Neutrophil (primary cell): ENCODE results near the gene TNNC1.

Experiments
- H3K27ac ChIP-seq: fragments of 200-600 bp; sonication (generic); 2 replicates; pipeline ENCODE4 v1.5.1; 2016; ENCODE audit warnings: mild to moderate bottlenecking, moderate library complexity
- H3K27me3 ChIP-seq: fragments of 200-600 bp; sonication (generic); 2 replicates; pipeline ENCODE4 v1.6.0; 2016; ENCODE audit warnings: mild to moderate bottlenecking
- H3K36me3 ChIP-seq: fragments of 200-600 bp; sonication (generic); 2 replicates; pipeline ENCODE4 v1.5.1; 2017
- H3K4me1 ChIP-seq, 2 experiments: fragments of 200-600 bp in 1 of 2; sonication (generic) in 1 of 2; 1 replicate in 1 of 2; 2 replicates in 1 of 2; pipeline versions ENCODE4 v1.5.1 to v1.6.1; 2013 to 2016; ENCODE audit warnings: low read depth in 1 of 2, low read length in 1 of 2, mild to moderate bottlenecking in 1 of 2, moderate library complexity in 1 of 2; ENCODE audit not compliant: control insufficient read depth in 1 of 2, insufficient read depth in 1 of 2
- H3K4me3 ChIP-seq, 2 experiments: fragments of 200-600 bp in 1 of 2; sonication (generic) in 1 of 2; 1 replicate in 1 of 2; 2 replicates in 1 of 2; pipeline ENCODE4 v1.5.1; 2013 to 2016; ENCODE audit warnings: low read depth in 1 of 2, low read length in 1 of 2, mild to moderate bottlenecking in 1 of 2, moderate library complexity in 1 of 2
- H3K9me3 ChIP-seq: fragments of 200-600 bp; sonication (generic); 2 replicates; pipeline ENCODE4 v1.5.1; 2016
- TF ChIP-seq, protein P1 (sequence below): fragments of 200-600 bp; sonication (generic); IDR thresholded peaks from 2 replicates; pipeline ENCODE4 v1.5.1; 2016; ENCODE audit warnings: antibody characterized with exemption

The TNNC1 gene

DNA sequence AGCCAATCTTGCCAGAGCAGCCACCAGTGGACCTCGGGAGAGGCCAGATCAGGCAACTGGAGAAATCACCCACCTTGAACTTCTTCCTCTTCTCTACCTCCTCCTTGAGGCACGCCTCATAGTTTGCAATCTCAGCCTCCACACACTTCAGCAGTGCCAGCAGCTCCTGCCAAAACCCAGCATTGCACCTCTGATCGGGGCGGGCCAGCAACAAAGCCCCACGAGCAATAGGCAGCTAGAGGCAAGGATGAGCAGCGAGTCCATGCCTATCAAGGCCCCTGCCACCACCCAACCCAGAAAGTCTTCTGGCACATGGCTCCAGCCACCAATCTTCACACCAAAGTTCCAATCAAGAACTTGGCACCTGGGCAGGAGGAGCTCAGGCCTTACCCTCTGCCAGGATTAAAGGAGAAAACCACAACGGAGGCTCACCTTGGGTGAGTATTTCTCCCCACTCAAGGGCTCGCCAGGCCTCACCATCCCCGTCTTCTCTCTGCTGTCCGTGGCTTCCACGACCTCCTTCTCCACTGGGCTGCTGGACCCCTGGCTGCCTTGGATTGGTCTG lies 51.1 kb downstream of the TNNC1 start:
- peaks cover 100% of the 10 kb centered on the region for H3K36me3 ChIP-seq
- TF ChIP-seq, protein P1, sequence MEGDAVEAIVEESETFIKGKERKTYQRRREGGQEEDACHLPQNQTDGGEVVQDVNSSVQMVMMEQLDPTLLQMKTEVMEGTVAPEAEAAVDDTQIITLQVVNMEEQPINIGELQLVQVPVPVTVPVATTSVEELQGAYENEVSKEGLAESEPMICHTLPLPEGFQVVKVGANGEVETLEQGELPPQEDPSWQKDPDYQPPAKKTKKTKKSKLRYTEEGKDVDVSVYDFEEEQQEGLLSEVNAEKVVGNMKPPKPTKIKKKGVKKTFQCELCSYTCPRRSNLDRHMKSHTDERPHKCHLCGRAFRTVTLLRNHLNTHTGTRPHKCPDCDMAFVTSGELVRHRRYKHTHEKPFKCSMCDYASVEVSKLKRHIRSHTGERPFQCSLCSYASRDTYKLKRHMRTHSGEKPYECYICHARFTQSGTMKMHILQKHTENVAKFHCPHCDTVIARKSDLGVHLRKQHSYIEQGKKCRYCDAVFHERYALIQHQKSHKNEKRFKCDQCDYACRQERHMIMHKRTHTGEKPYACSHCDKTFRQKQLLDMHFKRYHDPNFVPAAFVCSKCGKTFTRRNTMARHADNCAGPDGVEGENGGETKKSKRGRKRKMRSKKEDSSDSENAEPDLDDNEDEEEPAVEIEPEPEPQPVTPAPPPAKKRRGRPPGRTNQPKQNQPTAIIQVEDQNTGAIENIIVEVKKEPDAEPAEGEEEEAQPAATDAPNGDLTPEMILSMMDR, result no peak
- H3K27ac ChIP-seq, result no peak overlapping the region
- H3K4me3 ChIP-seq, result no peak overlapping the region
- H3K4me1 ChIP-seq, result peaks cover 0 to 3% of the 10 kb centered on the region in 2 experiments
- no peaks in the 10 kb centered on the region for H3K27me3 ChIP-seq
- H3K9me3 ChIP-seq, result no peaks in the 10 kb centered on the region

DNA sequence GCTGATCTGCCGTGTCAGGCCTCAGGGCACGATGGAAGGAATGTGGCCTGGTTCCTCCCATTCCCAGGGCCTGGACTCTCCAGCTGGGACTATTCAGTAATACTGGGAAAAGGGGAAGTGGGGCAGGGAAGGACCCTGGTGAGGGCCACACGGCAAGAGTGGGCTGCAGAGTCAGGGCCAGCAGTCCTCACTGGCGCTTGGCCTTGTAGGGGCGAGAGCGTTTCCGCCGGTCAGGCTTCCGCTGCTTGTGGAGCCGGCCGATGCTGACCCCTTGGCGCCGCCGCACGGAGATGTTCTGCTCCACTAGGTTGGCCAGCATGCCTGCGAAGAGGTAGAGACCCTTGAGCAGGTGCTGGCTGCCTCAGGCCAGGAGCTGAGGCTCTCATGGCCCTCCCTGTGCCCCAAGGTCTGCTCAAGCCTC lies 51.7 kb downstream of the TNNC1 start:
- Histone ChIP-seq H3K36me3 (peaks cover 100% of the 10 kb centered on the region), H3K4me3 (no peak overlapping the region), H3K27ac (no peak overlapping the region), H3K27me3 (no peaks in the 10 kb centered on the region), H3K4me1 (no peaks in the 10 kb centered on the region), H3K9me3 (no peaks in the 10 kb centered on the region)
- TF ChIP-seq, protein P1, result no peak

DNA sequence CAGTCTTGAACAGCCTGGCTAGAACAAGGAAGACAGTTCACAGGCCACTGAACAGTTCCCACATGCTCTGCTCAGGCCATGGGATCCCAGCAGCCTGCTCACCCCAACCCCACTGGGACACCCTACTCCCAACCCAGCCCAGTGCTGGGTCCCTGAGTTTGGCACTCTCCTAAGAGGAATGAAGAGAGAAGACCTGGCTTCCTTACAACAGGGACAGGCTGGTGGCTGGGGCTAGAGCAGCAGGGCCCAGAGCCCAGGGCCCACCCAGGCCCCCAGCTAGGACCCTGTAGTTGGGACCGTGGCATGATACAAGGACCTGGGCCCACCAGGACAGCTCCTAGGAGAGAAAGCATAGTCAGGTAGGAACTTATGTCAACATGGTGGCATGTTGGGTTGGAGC lies 52.3 kb downstream of the TNNC1 start:
- TF ChIP-seq, protein P1, result no peak
- Histone ChIP-seq H3K9me3 (no peaks in the 10 kb centered on the region), H3K27me3 (no peaks in the 10 kb centered on the region), H3K36me3 (peaks cover 100% of the 10 kb centered on the region), H3K27ac (no peak overlapping the region), H3K4me3 (no peak overlapping the region), H3K4me1 (no peaks in the 10 kb centered on the region)
